ENCODE data around the gene PPCS.

DNA sequence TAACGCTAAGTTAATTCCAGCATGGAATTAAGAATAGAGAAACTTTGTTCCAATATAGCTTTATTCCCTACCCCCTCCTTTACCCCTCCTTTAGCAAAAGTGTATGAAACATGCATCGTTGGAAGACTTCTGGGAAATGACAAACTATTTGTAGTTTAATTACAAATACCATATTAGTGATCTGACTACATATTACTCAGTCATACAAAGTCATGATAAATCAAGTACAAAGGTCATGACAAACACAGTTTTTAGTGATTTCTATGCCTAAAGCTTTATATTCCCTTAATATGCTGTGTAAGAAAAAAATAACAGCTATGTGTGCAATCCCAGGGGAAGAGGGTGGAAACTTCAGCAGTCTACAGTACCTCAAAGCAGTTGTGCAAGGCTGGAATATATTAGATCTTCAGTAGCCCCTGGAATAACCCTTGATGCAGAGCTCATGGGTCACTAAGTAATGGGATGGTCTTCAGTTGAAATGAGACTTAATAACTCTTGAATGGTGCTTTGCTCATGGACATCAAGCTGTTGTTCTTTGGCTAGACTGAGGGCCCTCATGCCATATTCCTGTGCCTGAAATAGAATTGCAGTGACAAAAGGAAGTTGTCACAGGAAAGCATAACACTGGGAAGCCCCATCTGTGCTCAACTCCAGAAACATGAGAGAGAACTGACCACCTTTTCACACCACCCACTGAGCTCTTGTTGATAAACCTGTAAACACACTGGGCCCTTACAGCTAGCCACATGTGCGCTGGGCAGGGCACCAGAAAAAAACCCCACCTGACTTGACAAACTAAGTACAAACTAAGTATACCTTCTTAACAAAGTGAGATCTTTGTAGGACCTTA is 25.8 kb upstream of the PPCS start:
- TF ChIP-seq CTCF (IDR thresholded peaks at IDR 0.05 in 2 of 3, conservative IDR thresholded peaks at IDR 0.05 in 1 of 3; ENCODE audit: borderline replicate concordance in 1 of 3, insufficient read depth in 1 of 3, low read depth in 2 of 3, low read length in 2 of 3) (no peak), CEBPB (IDR thresholded peaks at IDR 0.05; ENCODE audit: low read depth) (no peak), SP1 (IDR thresholded peaks at IDR 0.05; ENCODE audit: low read depth) (no peak), POLR2A (IDR thresholded peaks at IDR 0.05; ENCODE audit: borderline replicate concordance, extremely low read depth, insufficient read depth, insufficient read length) (no peak), EZH2 (IDR thresholded peaks at IDR 0.05) (no peak), MAX (IDR thresholded peaks at IDR 0.05) (no peak), EGR1 (IDR thresholded peaks at IDR 0.05; ENCODE audit: low read depth) (no peak), POLR2AphosphoS5 (IDR thresholded peaks at IDR 0.05; ENCODE audit: low read depth, low read length) (no peak), RAD21 (IDR thresholded peaks at IDR 0.05; ENCODE audit: low read depth) (no peak), EZH2phosphoT487 (IDR thresholded peaks at IDR 0.05; ENCODE audit: borderline replicate concordance) (no peak)

Measured in HCT116 (cell line).